ENCODE measurements around the gene NCOR2. TPM values are rescaled to one million over a fixed set of nuclear protein-coding genes. Genes with fewer than 3 reads are reported as not detected.

Gene NCOR2
- total RNA-seq, 1 donor from 2014 or later: 143 TPM

GRCh38 chr12:124531281-124531745 is 36.1 kb downstream of the NCOR2 start:
- TF ChIP-seq, protein P1, sequence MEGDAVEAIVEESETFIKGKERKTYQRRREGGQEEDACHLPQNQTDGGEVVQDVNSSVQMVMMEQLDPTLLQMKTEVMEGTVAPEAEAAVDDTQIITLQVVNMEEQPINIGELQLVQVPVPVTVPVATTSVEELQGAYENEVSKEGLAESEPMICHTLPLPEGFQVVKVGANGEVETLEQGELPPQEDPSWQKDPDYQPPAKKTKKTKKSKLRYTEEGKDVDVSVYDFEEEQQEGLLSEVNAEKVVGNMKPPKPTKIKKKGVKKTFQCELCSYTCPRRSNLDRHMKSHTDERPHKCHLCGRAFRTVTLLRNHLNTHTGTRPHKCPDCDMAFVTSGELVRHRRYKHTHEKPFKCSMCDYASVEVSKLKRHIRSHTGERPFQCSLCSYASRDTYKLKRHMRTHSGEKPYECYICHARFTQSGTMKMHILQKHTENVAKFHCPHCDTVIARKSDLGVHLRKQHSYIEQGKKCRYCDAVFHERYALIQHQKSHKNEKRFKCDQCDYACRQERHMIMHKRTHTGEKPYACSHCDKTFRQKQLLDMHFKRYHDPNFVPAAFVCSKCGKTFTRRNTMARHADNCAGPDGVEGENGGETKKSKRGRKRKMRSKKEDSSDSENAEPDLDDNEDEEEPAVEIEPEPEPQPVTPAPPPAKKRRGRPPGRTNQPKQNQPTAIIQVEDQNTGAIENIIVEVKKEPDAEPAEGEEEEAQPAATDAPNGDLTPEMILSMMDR (conservative IDR thresholded peaks at IDR 0.05): no peak
- no peak for DNase-seq (ENCODE audit: low read depth, low spot score)
- H3K4me1 Mint-ChIP-seq: peaks cover 45% of the 10 kb centered on the region

GRCh38 chr12:124530637-124531263 is 36.7 kb downstream of the NCOR2 start:
- no peaks in the 10 kb centered on the region for H3K27me3 Mint-ChIP-seq (ENCODE audit: low read depth)
- peaks cover 5% of the 10 kb centered on the region for H3K9me3 Mint-ChIP-seq
- H3K36me3 Mint-ChIP-seq (ENCODE audit: low read depth): peaks cover 5% of the 10 kb centered on the region
- H3K4me3 Mint-ChIP-seq: no peak overlapping the region
- TF ChIP-seq, protein P1 (conservative IDR thresholded peaks at IDR 0.05): no peak
- H3K27ac Mint-ChIP-seq (ENCODE audit: unreplicated experiment): no peak overlapping the region
- peaks cover 42% of the 10 kb centered on the region for H3K4me1 Mint-ChIP-seq
- DNase-seq (ENCODE audit: low read depth, low spot score): no peak

More at GRCh38 chr12:124531281-124531745, 36.1 kb downstream of the NCOR2 start:
- H3K4me3 Mint-ChIP-seq: no peak overlapping the region
- H3K27ac Mint-ChIP-seq (ENCODE audit: unreplicated experiment): no peak overlapping the region
- no peaks in the 10 kb centered on the region for H3K27me3 Mint-ChIP-seq (ENCODE audit: low read depth)
- peaks cover 5% of the 10 kb centered on the region for H3K36me3 Mint-ChIP-seq (ENCODE audit: low read depth)
- H3K9me3 Mint-ChIP-seq: peaks cover 5% of the 10 kb centered on the region

DNA sequence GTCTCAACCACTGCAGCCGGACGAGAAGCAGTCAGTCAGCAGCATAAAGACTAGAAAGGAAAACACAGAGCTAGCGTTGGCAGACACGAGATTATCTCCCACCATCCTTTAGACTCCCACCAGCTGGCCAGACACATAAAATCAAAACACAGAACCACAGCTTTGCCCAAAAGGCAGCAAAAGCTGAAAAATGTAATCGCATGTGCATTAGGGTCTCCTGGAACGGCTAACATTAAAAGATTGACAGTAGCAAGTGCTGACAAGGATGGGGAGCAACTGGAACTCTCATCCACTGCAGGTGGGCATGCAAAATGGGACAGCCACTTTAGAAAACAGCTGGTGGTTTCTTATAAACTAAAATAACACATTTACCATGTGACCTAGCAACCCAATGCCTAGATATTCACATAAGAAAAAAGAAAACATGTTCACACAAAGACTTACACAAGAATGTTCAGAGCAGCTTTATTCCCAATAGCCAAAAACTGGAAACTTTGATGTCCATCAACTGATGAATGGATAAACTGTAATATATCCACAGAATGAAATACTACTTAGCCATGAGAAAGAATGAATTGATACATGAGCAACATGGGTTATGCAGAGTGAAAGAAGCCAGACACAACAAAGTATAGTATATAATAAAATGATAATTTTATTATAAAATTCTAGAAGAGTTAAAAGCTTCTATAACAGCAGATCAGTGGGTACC is 37.7 kb downstream of the NCOR2 start:
- no peak for DNase-seq (ENCODE audit: low read depth, low spot score)
- no peak overlapping the region for H3K27ac Mint-ChIP-seq (ENCODE audit: unreplicated experiment)
- peaks cover 5% of the 10 kb centered on the region for H3K9me3 Mint-ChIP-seq
- peaks cover 5% of the 10 kb centered on the region for H3K36me3 Mint-ChIP-seq (ENCODE audit: low read depth)
- H3K4me3 Mint-ChIP-seq: no peak overlapping the region
- TF ChIP-seq, protein P1 (conservative IDR thresholded peaks at IDR 0.05): no peak
- H3K27me3 Mint-ChIP-seq (ENCODE audit: low read depth): no peaks in the 10 kb centered on the region
- peaks cover 38% of the 10 kb centered on the region for H3K4me1 Mint-ChIP-seq

DNA sequence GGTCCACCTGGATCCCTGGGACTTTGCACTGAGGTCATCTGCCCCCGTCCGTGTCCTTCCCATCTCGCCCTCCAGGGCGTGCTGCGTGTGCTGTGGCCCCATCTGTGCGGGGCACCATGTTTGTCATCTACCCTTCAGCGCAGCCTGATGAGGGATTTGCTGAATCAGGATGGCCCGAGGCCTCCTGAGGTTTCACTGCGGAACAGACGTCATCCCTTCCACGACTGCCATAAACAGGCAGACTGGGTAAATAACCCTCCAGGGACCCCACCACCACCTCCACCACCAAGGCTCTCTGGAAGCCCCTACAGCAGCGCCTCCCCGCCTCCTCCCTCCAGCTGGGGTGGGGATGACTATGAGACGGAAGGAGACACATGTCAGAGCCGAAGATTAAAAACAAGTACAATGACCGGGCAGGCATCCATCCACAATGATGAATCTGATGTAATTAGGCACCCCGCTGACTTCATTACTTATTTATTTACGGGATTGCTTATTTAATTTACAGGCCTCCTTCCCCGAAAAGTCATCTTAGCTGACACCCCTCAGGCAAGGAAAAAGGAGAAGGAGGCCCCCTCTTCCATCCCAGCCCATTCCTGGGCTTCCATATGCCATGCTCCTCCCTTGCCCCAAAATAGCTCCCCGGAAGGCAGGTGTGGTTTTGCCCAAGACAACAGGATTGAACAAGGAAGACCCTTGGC is 39.4 kb downstream of the NCOR2 start:
- H3K9me3 Mint-ChIP-seq: peaks cover 5% of the 10 kb centered on the region
- peaks cover 29% of the 10 kb centered on the region for H3K4me1 Mint-ChIP-seq
- TF ChIP-seq, protein P1 (conservative IDR thresholded peaks at IDR 0.05): peak; percentile 26
- peak overlapping the region; percentile 3 for H3K4me3 Mint-ChIP-seq
- H3K36me3 Mint-ChIP-seq (ENCODE audit: low read depth): peaks cover 5% of the 10 kb centered on the region
- no peak for DNase-seq (ENCODE audit: low read depth, low spot score)
- no peaks in the 10 kb centered on the region for H3K27me3 Mint-ChIP-seq (ENCODE audit: low read depth)
- no peak overlapping the region for H3K27ac Mint-ChIP-seq (ENCODE audit: unreplicated experiment)

DNA sequence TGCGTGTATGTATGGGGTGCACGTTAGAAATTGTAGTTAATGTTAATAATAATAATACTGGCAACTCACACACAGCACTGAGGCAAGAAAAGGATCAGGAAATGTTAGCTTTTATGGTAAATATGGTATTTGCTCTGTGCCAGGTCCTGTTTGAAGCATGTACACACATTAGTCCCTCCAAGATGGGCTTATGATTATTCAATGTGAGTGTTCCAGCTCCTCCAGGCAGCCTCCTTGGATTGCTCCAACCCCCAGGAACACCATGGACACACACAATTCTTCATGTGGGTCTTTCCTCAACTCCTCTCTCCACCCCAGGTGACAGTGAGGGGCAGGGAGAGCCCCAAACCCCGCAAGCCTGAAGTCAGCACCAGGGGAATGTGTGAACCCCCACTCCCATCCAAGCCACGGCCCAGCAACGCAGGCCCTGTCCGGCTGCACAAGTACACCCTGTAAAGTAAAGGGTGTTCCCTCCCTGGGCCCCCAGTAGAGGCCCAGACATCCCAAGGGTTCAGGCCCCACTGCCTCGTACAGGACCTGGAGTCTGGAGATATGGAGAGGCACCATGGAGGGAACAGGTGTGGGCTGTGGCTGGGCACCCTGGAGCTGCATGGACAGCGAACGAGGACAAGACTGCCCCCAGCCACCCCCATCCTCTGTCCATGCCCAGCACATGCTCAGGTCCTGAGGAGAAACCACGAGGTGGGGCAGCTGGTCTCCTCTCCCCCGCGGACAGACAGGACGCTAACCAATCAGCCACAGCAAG is 41.3 kb downstream of the NCOR2 start:
- H3K36me3 Mint-ChIP-seq (ENCODE audit: low read depth): peaks cover 5% of the 10 kb centered on the region
- no peak overlapping the region for H3K4me3 Mint-ChIP-seq
- no peak for DNase-seq (ENCODE audit: low read depth, low spot score)
- TF ChIP-seq, protein P1 (conservative IDR thresholded peaks at IDR 0.05): no peak
- H3K9me3 Mint-ChIP-seq: peaks cover 5% of the 10 kb centered on the region
- H3K27ac Mint-ChIP-seq (ENCODE audit: unreplicated experiment): no peak overlapping the region
- peaks cover 31% of the 10 kb centered on the region for H3K4me1 Mint-ChIP-seq
- H3K27me3 Mint-ChIP-seq (ENCODE audit: low read depth): no peaks in the 10 kb centered on the region

Data from neural crest cell (in vitro differentiated cells).